Parathyroid adenoma (tissue), 2 donors: Measurements from ENCODE around the gene TNNC2.

Experiments used
- H2AFZ ChIP-seq: fragments of 300-600 bp; sonication (generic); one replicate; pipeline ENCODE4 v1.7.0; 2017; ENCODE audit warnings: antibody characterized with exemption, mild to moderate bottlenecking
- H3K27ac ChIP-seq: fragments of 300-600 bp; sonication (generic); one replicate; pipeline ENCODE4 v1.7.0; 2017
- H3K27me3 ChIP-seq: fragments of 300-600 bp; sonication (generic); one replicate; pipeline ENCODE4 v1.7.0; 2017; ENCODE audit warnings: low read length; ENCODE audit not compliant: control insufficient read depth, insufficient read depth
- H3K36me3 ChIP-seq: fragments of 300-600 bp; sonication (generic); one replicate; pipeline ENCODE4 v1.7.0; 2017; ENCODE audit warnings: low read length; ENCODE audit not compliant: control insufficient read depth, insufficient read depth
- H3K4me1 ChIP-seq: fragments of 300-600 bp; sonication (generic); one replicate; pipeline ENCODE4 v1.7.0; 2017; ENCODE audit warnings: control low read depth
- H3K4me2 ChIP-seq: fragments of 300-600 bp; sonication (generic); one replicate; pipeline ENCODE4 v1.7.0; 2017; ENCODE audit warnings: low read length
- H3K4me3 ChIP-seq: fragments of 300-600 bp; sonication (generic); one replicate; pipeline ENCODE4 v1.7.0; 2017; ENCODE audit warnings: low read depth, low read length
- H3K79me2 ChIP-seq: fragments of 300-600 bp; sonication (generic); one replicate; pipeline ENCODE4 v1.7.0; 2017; ENCODE audit warnings: control low read depth
- H3K9ac ChIP-seq: fragments of 300-600 bp; sonication (generic); one replicate; pipeline ENCODE4 v1.7.0; 2017; ENCODE audit warnings: mild to moderate bottlenecking
- H3K9me3 ChIP-seq: fragments of 300-600 bp; sonication (generic); one replicate; pipeline ENCODE4 v1.7.0; 2017; ENCODE audit warnings: low read length; ENCODE audit not compliant: control insufficient read depth
- CTCF ChIP-seq: fragments of 300-600 bp; sonication (generic); IDR thresholded peaks from one replicate; pipeline ENCODE4 v1.7.0; 2017; ENCODE audit warnings: antibody characterized with exemption, mild to moderate bottlenecking
- donor health status: primary hyperparathyroidism.

Gene TNNC2

GRCh38 chr20:45857114-45857881 is 30.2 kb upstream of the TNNC2 start, which contains the start of the genes ACOT8 and ZSWIM3:
ACOT8 (minus strand) TSS chr20:45857392; CDS start chr20:45857315, 77 bp downstream.
ZSWIM3 (plus strand) TSS chr20:45857614; CDS start chr20:45857826, 212 bp downstream.
- Histone ChIP-seq H3K4me1 (peaks cover 10% of the 10 kb centered on the region), H3K4me2 (peak within 1 kb of the TSS; percentile 98), H3K9me3 (no peaks in the 10 kb centered on the region), H3K27me3 (no peaks in the 10 kb centered on the region), H3K9ac (peak within 1 kb of the TSS; percentile 82), H3K4me3 (peak within 1 kb of the TSS; percentile 84), H3K27ac (peak within 1 kb of the TSS; percentile 87), H3K36me3 (no peaks in the 10 kb centered on the region), H2AFZ (peak within 1 kb of the TSS; percentile 99), H3K79me2 (peaks cover 28% of the 10 kb centered on the region)
- TF ChIP-seq CTCF: no peak

- no peak overlapping the region for H3K27ac ChIP-seq
- H3K9ac ChIP-seq: no peak overlapping the region
- peaks cover 37% of the 10 kb centered on the region for H3K79me2 ChIP-seq
- no peaks in the 10 kb centered on the region for H3K27me3 ChIP-seq
- no peaks in the 10 kb centered on the region for H3K36me3 ChIP-seq
- H3K9me3 ChIP-seq: no peaks in the 10 kb centered on the region
- H3K4me2 ChIP-seq: no peak overlapping the region
- peaks cover 10% of the 10 kb centered on the region for H3K4me1 ChIP-seq
- TF ChIP-seq CTCF: no peak
- no peak overlapping the region for H3K4me3 ChIP-seq
- no peak overlapping the region for H2AFZ ChIP-seq
These were observed 26.4 kb upstream of the TNNC2 start for GRCh38 chr20:45853484-45853883.

- no peaks in the 10 kb centered on the region for H3K36me3 ChIP-seq
- H3K79me2 ChIP-seq: peaks cover 35% of the 10 kb centered on the region
- no peak for TF ChIP-seq CTCF
- H3K4me1 ChIP-seq: peaks cover 7% of the 10 kb centered on the region
- no peaks in the 10 kb centered on the region for H3K9me3 ChIP-seq
- no peak overlapping the region for H2AFZ ChIP-seq
- H3K4me2 ChIP-seq: no peak overlapping the region
- H3K27me3 ChIP-seq: no peaks in the 10 kb centered on the region
- no peak overlapping the region for H3K27ac ChIP-seq
- no peak overlapping the region for H3K4me3 ChIP-seq
- H3K9ac ChIP-seq: no peak overlapping the region
These were observed 25.2 kb upstream of the TNNC2 start for GRCh38 chr20:45852326-45852725.

GRCh38 chr20:45851501-45851900 is 24.4 kb upstream of the TNNC2 start:
- peaks cover 4% of the 10 kb centered on the region for H3K4me1 ChIP-seq
- H3K36me3 ChIP-seq: no peaks in the 10 kb centered on the region
- H3K79me2 ChIP-seq: peaks cover 28% of the 10 kb centered on the region
- no peak for TF ChIP-seq CTCF
- no peaks in the 10 kb centered on the region for H3K9me3 ChIP-seq
- H3K9ac ChIP-seq: no peak overlapping the region
- H3K27me3 ChIP-seq: no peaks in the 10 kb centered on the region
- no peak overlapping the region for H3K27ac ChIP-seq
- H3K4me3 ChIP-seq: no peak overlapping the region
- H3K4me2 ChIP-seq: no peak overlapping the region
- H2AFZ ChIP-seq: no peak overlapping the region

GRCh38 chr20:45850926-45851325 is 23.8 kb upstream of the TNNC2 start:
- H3K4me1 ChIP-seq: no peaks in the 10 kb centered on the region
- no peaks in the 10 kb centered on the region for H3K9me3 ChIP-seq
- H3K4me2 ChIP-seq: peak overlapping the region; percentile 14
- H3K9ac ChIP-seq: no peak overlapping the region
- no peaks in the 10 kb centered on the region for H3K36me3 ChIP-seq
- H2AFZ ChIP-seq: no peak overlapping the region
- peaks cover 25% of the 10 kb centered on the region for H3K79me2 ChIP-seq
- no peak for TF ChIP-seq CTCF
- H3K27me3 ChIP-seq: no peaks in the 10 kb centered on the region
- no peak overlapping the region for H3K27ac ChIP-seq
- H3K4me3 ChIP-seq: no peak overlapping the region
